Activated CD8-positive, alpha-beta memory T cell treated with anti-CD3 and anti-CD28 coated beads, Interleukin-2, amount 50 U/mL, for 48 hours (primary cell): ENCODE results near the gene ME3.
A peak's percentile ranks its signal among the peaks of the same experiment; 100 is the strongest.

Experiments used
- DNase-seq: peaks from one replicate; pipeline ENCODE4 v3.0.0-alpha.2; 2020

The ME3 gene

GRCh38 chr11:86672007-86672621 is at the start of gene ME3:
ME3 (minus strand) TSS chr11:86672616.
- peak; percentile 69 for DNase-seq

GRCh38 chr11:86722006-86722405 is 49.6 kb upstream of the ME3 start:
- no peak for DNase-seq

- DNase-seq, result no peak
Measured at GRCh38 chr11:86720546-86720945, 48.1 kb upstream of the ME3 start.

GRCh38 chr11:86719781-86720463 is 47.5 kb upstream of the ME3 start:
- no peak for DNase-seq

- no peak for DNase-seq
Measured at GRCh38 chr11:86718999-86719398, 46.6 kb upstream of the ME3 start.

- no peak for DNase-seq
Measured at GRCh38 chr11:86718521-86718920, 46.1 kb upstream of the ME3 start.

GRCh38 chr11:86717817-86718501 is 45.5 kb upstream of the ME3 start:
- no peak for DNase-seq

- DNase-seq, result no peak
Measured at GRCh38 chr11:86715611-86716010, 43.2 kb upstream of the ME3 start.

- DNase-seq, result no peak
Measured at GRCh38 chr11:86713552-86713951, 41.1 kb upstream of the ME3 start.

GRCh38 chr11:86710936-86711335 is 38.5 kb upstream of the ME3 start:
- no peak for DNase-seq

GRCh38 chr11:86708669-86709068 is 36.3 kb upstream of the ME3 start:
- no peak for DNase-seq

- no peak for DNase-seq
Measured at GRCh38 chr11:86706338-86707131, 34.1 kb upstream of the ME3 start.

- DNase-seq, result no peak
Measured at GRCh38 chr11:86704710-86705109, 32.3 kb upstream of the ME3 start.

GRCh38 chr11:86703987-86704386 is 31.6 kb upstream of the ME3 start:
- DNase-seq, result no peak

GRCh38 chr11:86702220-86702983 is 30.0 kb upstream of the ME3 start:
- no peak for DNase-seq

- DNase-seq, result no peak
Measured at GRCh38 chr11:86699040-86699791, 26.8 kb upstream of the ME3 start.

- no peak for DNase-seq
Measured at GRCh38 chr11:86698639-86699038, 26.2 kb upstream of the ME3 start.

GRCh38 chr11:86696451-86696850 is 24.0 kb upstream of the ME3 start:
- DNase-seq, result no peak

GRCh38 chr11:86696004-86696403 is 23.6 kb upstream of the ME3 start:
- DNase-seq, result no peak

- no peak for DNase-seq
Measured at GRCh38 chr11:86695373-86695772, 23.0 kb upstream of the ME3 start.

- DNase-seq, result no peak
Measured at GRCh38 chr11:86693518-86693917, 21.1 kb upstream of the ME3 start.

GRCh38 chr11:86692746-86693145 is 20.3 kb upstream of the ME3 start:
- no peak for DNase-seq
